Colonic mucosa (tissue), 4 donors: ENCODE measurements around the gene DDX39A. TPM values are rescaled to one million over a fixed set of nuclear protein-coding genes. Genes with fewer than 3 reads are reported as not detected.

Experiments used
- DNase-seq: peaks from one replicate; pipeline ENCODE4 v3.0.0-alpha.2; 2020
- H3K27ac ChIP-seq: fragments of 200-600 bp; one replicate; pipeline ENCODE4 v1.8.0; 2021
- H3K27me3 ChIP-seq: fragments of 200-600 bp; one replicate; pipeline ENCODE4 v1.8.0; 2021
- H3K36me3 ChIP-seq: fragments of 200-600 bp; one replicate; pipeline ENCODE4 v1.8.0; 2021
- H3K4me1 ChIP-seq: fragments of 200-600 bp; one replicate; pipeline ENCODE4 v1.8.0; 2021; ENCODE audit warnings: mild to moderate bottlenecking
- H3K4me3 ChIP-seq: fragments of 200-600 bp; one replicate; pipeline ENCODE4 v1.8.0; 2021
- H3K9ac ChIP-seq, 2 donors: one replicate each; pipeline ENCODE4 v1.7.0; 2013; ENCODE audit warnings: control low read depth in 2 of 2, low read depth in 2 of 2, low read length in 2 of 2
- H3K9me3 ChIP-seq: fragments of 200-600 bp; one replicate; pipeline ENCODE4 v1.8.0; 2021
- CTCF ChIP-seq: fragments of 200-600 bp; IDR thresholded peaks from one replicate; pipeline ENCODE4 v1.8.0; 2022; ENCODE audit warnings: antibody characterized with exemption, mild to moderate bottlenecking
- intact Hi-C: fragments of 100-400 bp; cut with DNase I; formaldehyde crosslinking; loops from one replicate; pipeline ENCODE4 v1.14.1; 2022
- total RNA-seq, 2 donors: library from RNA; stranded (reverse); fragmentation: NEBNext Ultra II Directional in 1 of 2; extraction: Animal tissue kit (Norgen Biotek cat#: 25700) in 1 of 2; gene quantifications; one replicate each; pipeline ENCODE4 v1.2.1, GENCODE V29; 2021
- donor health status: healthy.
- donor health status: DM: no; HTN: no; CAD: no.
- donor health status: DM: no; HTN: no; CAD: no.

Gene DDX39A
- total RNA-seq, 2 donors from 2014 or later = 55.2 to 160 TPM

- TF ChIP-seq CTCF = no peak
- Histone ChIP-seq H3K27ac (no peak overlapping the region), H3K27me3 (no peaks in the 10 kb centered on the region), H3K4me1 (no peaks in the 10 kb centered on the region), H3K9ac (no peak overlapping the region), H3K36me3 (peaks cover 5% of the 10 kb centered on the region), H3K4me3 (no peak overlapping the region), H3K9me3 (no peaks in the 10 kb centered on the region)
- intact Hi-C loops = no loop called here
- no peak for DNase-seq
Measured at GRCh38 chr19:14443632-14444216, 24.6 kb upstream of the DDX39A start.

DNA sequence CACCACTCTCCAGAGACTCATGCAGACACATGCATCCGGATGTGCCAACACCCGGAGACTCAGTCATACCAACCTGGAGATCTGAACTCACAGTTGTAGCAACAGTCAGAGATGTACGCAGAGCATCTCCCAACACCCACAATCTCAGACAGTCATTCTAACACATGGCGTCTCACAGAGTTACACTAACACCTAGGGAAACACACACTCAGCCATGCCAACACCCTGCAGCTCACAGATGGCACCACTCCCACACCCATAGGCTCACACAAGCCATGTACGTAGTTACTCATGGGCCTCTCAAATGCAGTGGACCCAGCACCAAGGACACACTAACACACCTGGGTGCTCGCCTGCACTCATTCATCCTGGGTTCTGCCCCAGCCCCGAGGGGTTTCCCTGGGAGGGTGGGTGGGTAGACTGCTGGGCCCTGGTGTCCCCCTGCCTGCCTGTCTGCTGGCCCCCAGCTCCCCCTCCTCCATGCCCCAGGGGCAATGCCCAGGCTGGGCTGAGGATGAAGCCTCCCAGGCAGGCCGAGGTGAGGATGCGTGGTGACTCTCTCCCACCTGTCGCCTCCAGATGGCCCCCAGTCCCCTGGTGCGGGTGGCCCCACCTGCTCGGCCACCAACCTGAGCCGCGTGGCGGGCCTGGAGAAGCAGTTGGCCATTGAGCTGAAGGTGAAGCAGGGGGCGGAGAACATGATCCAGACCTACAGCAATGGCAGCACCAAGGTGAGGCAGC is 23.9 kb upstream of the DDX39A start:
- no peak for TF ChIP-seq CTCF
- intact Hi-C loops = no loop called here
- H3K9ac ChIP-seq = no peak overlapping the region
- H3K9me3 ChIP-seq = no peaks in the 10 kb centered on the region
- H3K27ac ChIP-seq = no peak overlapping the region
- peaks cover 5% of the 10 kb centered on the region for H3K36me3 ChIP-seq
- no peak overlapping the region for H3K4me3 ChIP-seq
- no peak for DNase-seq
- H3K4me1 ChIP-seq = no peaks in the 10 kb centered on the region
- no peaks in the 10 kb centered on the region for H3K27me3 ChIP-seq

DNA sequence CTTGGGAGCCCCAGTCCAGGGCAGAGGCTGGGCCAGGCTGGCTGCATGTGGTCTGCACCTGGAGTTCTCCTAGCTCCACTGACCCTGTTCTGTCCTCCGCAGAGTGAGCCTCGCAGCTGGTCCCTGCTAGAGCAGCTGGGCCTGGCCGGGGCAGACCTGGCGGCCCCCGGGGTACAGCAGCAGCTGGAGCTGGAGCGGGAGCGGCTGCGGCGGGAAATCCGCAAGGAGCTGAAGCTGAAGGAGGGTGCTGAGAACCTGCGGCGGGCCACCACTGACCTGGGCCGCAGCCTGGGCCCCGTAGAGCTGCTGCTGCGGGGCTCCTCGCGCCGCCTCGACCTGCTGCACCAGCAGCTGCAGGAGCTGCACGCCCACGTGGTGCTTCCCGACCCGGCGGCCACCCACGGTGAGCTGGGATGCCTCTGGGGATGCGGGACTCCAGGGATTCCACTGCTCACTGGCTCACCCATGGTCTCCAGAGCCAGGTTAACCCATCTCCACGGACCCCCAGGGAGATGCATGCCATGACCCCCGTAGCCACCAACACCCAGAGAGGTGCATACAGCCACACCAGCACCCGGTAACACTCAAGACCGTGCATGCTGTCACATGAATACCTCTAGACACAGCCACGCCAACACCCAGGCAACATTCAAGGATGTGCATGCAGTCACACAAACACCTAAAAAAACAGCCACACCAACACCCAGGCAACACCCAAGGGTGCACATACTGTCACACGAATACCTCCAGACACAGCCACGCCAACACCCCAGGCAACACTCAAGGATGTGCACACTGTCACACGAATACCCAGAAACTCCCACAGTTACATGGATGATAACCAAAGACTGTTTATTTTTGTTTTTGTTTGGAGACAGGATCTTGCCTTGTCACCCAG is 22.1 kb upstream of the DDX39A start:
- Histone ChIP-seq H3K27ac (no peak overlapping the region), H3K36me3 (peaks cover 5% of the 10 kb centered on the region)
- no peak for TF ChIP-seq CTCF

GRCh38 chr19:14440049-14440448 is 20.9 kb upstream of the DDX39A start:
- H3K4me1 ChIP-seq = no peaks in the 10 kb centered on the region
- peak overlapping the region; percentile 19 for H3K4me3 ChIP-seq
- no peaks in the 10 kb centered on the region for H3K9me3 ChIP-seq
- H3K36me3 ChIP-seq = peaks cover 5% of the 10 kb centered on the region
- TF ChIP-seq CTCF = no peak
- no peaks in the 10 kb centered on the region for H3K27me3 ChIP-seq
- intact Hi-C loops = no loop called here
- peak; percentile 71 for DNase-seq
- peak overlapping the region in 1 of 2 donors; percentile 38 for H3K9ac ChIP-seq
- peak overlapping the region; percentile 6 for H3K27ac ChIP-seq

More for the DNA sequence above, 22.1 kb upstream of the DDX39A start:
- Histone ChIP-seq H3K27me3 (no peaks in the 10 kb centered on the region), H3K4me3 (peak overlapping the region; percentile 19), H3K9me3 (no peaks in the 10 kb centered on the region), H3K4me1 (no peaks in the 10 kb centered on the region), H3K9ac (no peak overlapping the region)
- no peak for DNase-seq
- intact Hi-C loops = no loop called here

GRCh38 chr19:14439014-14439413 is 19.9 kb upstream of the DDX39A start:
- Histone ChIP-seq H3K4me1 (peaks cover 6% of the 10 kb centered on the region), H3K36me3 (peaks cover 3% of the 10 kb centered on the region), H3K4me3 (no peak overlapping the region), H3K9me3 (no peaks in the 10 kb centered on the region), H3K27me3 (no peaks in the 10 kb centered on the region), H3K27ac (no peak overlapping the region), H3K9ac (no peak overlapping the region)
- DNase-seq = no peak
- no peak for TF ChIP-seq CTCF
- intact Hi-C loops = loop anchor here (10.0 kb wide), 1 partner anchor 46 kb away; no protein-coding TSS in a partner anchor
